ENCODE results near the gene EIF5A.
"Not testable (repeated sequence)": the region's sequence is repeated elsewhere in the genome, so short reads cannot be mapped to it uniquely, and the experiment has no call there.

The EIF5A gene

GRCh38 chr17:7332600-7333069 lies 25.2 kb downstream of the EIF5A start:
- DNase-seq, result not testable (repeated sequence)

DNA sequence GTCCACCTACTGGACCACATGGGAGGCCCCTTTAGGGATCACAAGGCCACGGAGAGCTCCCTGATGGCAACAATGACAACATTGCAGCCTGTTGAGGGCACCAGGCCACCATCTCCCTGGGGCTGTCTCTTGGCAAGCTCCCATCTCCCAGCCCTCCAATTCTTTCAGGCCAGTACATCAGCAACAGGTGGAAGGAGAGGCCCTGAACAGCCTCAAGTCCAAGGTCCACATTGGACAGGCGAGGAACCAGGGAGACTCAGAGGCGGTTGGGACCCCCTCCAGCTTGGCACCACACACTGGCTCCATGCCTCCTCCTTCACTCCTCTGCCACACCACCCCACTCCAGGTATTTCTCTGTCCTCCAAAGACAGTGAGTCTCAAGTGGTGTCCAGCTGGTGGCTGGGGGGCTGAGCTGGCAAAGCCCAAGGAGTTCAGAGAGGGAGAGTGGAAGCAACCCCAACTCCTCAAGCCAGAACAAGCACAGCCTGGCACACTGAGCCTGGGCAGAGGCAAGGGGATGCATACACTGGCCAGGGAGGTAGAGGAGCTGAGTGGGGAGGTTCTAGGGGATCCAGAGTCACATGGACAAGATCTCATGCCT lies 27.6 kb downstream of the EIF5A start:
- no peak for DNase-seq

DNA sequence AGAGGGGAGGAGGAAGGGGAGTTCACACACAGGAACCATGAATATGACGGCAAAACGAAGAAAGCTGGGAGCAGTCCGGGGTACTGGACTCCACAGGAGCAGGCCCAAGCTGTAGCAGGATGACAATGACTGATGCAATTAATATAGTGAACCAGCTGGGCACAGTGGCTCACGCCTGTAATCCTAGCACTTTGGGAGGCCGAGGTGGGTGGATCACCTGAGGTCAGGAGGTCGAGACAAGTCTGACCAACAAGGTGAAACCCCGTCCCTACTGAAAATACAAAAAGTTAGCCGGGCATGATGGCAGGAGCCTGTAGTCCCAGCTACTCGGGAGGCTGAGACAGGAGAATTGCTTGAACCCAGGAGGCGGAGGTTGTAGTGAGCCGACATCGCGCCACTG lies 28.3 kb downstream of the EIF5A start:
- not testable (repeated sequence) for DNase-seq

DNA sequence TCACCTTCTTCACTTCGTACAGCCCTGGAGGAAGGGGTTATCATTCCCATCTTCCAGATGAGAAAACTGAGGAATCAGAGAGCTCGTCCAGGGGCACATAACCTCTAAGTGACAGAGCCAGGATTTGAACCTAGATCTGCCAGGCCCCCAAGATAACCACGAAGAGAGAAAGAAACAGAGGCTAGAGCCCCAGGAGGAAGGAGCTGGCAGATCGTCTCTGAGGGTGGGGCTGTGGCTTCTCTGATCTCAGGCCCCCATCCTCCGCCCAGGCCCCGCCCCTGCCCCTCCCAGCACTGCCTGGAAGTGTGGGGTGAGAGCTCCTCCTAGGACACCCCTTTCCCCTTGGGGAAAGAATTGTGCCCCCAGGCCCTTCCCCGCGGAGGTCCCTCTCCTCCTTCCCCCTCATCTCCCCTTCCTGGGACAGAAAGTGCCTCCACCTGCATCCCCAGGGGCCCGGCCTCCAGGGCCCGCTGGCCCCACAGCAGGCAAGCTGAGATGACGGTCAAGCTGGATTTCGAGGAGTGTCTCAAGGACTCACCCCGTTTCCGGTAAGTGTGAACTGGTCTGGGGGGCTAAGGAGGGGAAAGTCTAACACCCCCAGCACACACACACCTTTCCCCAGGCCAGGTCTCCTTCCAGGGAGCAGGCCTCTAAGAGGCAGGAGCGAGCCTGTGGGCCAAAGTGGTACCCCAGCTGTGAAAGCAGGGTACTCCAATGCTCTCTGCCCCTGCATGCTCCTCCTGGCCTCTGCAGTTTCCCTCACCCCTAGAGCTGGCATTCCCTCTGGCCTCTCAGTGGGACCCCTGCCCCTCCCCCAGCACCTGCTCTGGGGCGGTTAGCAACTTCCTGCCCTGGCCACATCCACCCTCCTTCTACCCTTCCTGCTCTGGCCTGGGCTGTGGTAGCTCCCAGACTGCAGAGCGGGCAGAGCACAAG lies 29.1 kb downstream of the EIF5A start, which contains the start of gene ACAP1:
ACAP1 (plus strand) TSS at position 290 of the 936 bp plus-strand sequence; CDS start at position 496, 206 bp downstream.
- no peak for DNase-seq

- DNase-seq, result not testable (repeated sequence)
These were observed 30.2 kb downstream of the EIF5A start for GRCh38 chr17:7337600-7337999.

DNA sequence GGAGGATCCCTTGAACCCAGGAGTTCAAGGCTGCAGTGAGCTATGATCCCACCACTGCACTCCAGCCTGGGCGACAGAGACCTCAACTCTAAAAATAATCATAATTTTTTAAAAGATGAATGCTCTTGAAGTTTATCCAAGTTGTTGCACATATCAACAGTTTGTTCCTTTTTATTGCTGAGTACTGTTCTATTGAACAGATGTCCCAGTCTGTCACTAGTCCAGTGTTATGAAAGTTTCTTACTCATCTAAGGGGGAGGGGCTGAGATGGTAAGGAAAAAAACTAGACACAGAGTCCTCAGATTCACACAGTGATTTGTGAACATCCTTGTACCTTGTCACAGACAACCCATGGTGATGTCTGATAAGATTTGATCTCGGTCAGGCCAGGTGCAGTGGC lies 32.8 kb downstream of the EIF5A start:
- no peak for DNase-seq

- no peak for DNase-seq
These were observed 34.4 kb downstream of the EIF5A start for GRCh38 chr17:7341842-7342241.

GRCh38 chr17:7343250-7343649 lies 35.8 kb downstream of the EIF5A start:
- DNase-seq, result no peak

GRCh38 chr17:7346761-7347614 lies 39.6 kb downstream of the EIF5A start:
- no peak for DNase-seq

- DNase-seq, result no peak
These were observed 40.4 kb downstream of the EIF5A start for GRCh38 chr17:7347630-7348477.

DNA sequence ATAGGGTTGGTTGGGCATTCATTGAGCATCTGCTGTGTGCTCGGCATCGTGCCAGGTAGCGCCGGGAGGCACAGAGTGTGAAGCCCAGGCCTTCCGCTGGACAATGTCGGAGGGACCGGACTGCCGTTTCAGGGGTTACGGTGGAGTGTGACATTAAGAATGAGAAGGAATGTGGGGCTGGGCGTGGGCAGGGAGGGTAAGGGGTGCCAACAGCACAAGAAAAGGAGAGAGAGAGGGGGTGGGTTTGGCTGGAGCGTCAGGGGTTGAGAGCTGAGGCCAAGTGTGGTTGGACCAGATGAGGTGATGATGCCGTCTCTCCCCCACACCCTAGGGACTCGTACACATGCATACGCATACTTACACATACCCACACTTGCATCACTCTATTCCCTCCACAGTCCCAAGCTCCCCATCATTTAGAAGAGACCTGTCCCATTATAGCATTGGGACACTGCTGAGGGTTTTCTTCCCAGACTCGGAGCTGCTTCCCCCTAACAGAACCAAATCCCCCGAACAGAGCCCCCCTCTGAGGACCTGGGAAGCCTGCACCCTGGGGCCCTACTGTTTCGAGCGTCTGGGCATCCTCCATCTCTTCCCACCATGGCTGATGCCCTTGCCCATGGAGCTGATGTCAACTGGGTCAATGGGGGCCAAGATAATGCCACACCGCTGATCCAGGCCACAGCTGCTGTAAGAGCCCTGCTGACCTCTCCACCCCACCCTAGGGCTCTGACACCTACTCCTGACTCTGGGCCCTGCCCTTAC lies 41.2 kb downstream of the EIF5A start:
- peak; percentile 62 for DNase-seq

GRCh38 chr17:7351665-7352502 lies 44.5 kb downstream of the EIF5A start, which contains the start of gene KCTD11:
TSS of gene KCTD11 (plus strand) at chr17:7352162.
- peak; percentile 96 for DNase-seq

DNA sequence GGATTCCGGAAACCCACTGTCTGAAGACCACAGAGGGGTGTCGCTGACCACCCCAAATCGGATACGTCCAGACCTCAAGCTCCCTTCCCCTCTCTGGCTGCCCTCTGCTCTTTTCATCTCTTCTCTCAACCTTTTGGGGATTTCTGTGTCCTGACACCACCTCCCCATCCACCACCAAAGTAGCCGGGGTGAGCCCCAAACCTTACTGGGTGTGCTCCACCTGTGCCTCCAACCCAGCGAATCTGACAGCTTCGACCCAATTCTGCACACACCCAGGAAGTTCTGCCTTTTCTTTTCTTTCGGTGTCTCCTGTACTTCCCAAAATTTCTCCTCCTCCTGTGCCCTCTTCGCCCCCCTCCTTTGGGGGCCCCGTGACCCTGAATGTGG lies 45.1 kb downstream of the EIF5A start:
- DNase-seq, result no peak

- DNase-seq, result no peak
These were observed 45.6 kb downstream of the EIF5A start for GRCh38 chr17:7352910-7353635.

- peak; percentile 69 for DNase-seq
These were observed 46.9 kb downstream of the EIF5A start for GRCh38 chr17:7354262-7354843.

- peak; percentile 30 for DNase-seq
These were observed 47.6 kb downstream of the EIF5A start, which contains the start of gene TMEM95 for GRCh38 chr17:7355053-7355452. TSS of gene TMEM95 (plus strand) at chr17:7355156. CDS start at chr17:7355205, 49 bp downstream.

DNA sequence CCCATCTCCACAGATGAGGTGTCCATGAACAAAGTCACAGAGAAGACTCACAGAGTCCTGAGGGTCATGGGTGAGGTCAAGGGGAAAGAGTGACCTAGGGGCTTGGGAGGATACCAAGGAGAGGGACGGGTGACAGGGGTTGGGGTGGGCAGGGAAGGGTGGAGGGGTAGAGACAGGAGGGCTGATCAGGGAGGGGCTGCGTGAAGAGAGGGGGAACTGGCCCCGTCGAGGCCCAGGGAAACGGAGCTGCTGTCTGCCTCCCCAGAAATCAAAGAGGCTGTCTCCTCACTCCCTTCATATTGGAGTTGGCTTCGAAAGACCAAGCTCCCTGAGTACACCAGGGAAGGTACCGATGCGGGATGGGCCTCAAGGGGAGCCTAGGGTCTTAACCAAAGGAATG lies 48.1 kb downstream of the EIF5A start:
- DNase-seq, result no peak

- DNase-seq, result peak; percentile 66
These were observed 48.7 kb downstream of the EIF5A start for GRCh38 chr17:7356072-7356549.

- no peak for DNase-seq
These were observed 49.3 kb downstream of the EIF5A start for GRCh38 chr17:7356756-7357155.

Measured in fibroblast of skin of right biceps (primary cell).